GM21381 (cell line): ENCODE data around the gene ACSL6.
"Not testable (repeated sequence)": the region's sequence is repeated elsewhere in the genome, so short reads cannot be mapped to it uniquely, and the experiment has no call there.

Experiments
- ATAC-seq: cut with Tn5 transposase; IDR thresholded peaks from one replicate; pipeline ENCODE4 v1.9.1; 2021; ENCODE audit warnings: mild to moderate bottlenecking, moderate library complexity; ENCODE audit not compliant: unreplicated experiment

Gene ACSL6

GRCh38 chr5:131947445-131947844 lies 64.0 kb downstream of the ACSL6 start:
- no peak for ATAC-seq

GRCh38 chr5:131945551-131946168 lies 65.8 kb downstream of the ACSL6 start, which contains the start of gene MEIKIN:
Gene MEIKIN (minus strand): TSS chr5:131945663. CDS start chr5:131945505, 158 bp downstream.
- ATAC-seq = no peak

- ATAC-seq = no peak
Measured at GRCh38 chr5:131944702-131945550, 66.5 kb downstream of the ACSL6 start.

DNA sequence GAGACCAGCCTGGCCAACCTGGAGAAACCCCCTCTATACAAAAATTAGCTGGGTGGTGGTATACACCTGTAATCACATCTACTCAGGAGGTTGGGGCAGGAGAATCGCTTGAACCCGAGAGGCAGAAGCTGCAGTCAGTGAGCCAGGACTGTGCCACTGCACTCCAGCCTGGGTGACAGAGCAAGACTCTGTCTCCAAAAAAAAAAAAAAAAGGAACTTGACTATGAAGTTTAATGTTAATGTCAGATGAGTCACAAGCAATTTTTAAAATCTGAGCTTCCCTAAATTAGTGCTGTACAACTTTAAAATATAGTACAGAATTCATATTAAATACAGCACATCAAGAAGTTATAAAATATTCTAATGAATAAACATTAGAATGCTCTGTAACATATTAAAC lies 67.5 kb downstream of the ACSL6 start:
- ATAC-seq = no peak

DNA sequence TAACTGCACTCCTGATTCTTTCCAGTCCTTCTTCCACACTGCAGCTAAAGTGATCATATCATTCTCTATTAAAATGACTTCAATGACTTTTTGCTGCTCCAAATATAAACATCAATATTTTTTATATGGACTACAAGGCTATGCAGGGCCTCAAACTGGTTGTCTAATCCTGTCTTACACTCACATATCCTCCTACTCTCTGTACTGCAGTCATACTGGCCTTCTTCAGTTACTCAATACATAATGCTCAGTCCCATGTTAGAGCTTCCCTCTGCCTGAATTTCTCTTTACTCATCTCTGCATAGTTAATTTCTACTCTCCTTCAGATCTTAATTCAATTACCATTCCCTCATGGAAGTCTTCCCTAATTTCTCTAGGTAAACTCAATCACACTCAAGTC lies 69.4 kb downstream of the ACSL6 start:
- no peak for ATAC-seq

DNA sequence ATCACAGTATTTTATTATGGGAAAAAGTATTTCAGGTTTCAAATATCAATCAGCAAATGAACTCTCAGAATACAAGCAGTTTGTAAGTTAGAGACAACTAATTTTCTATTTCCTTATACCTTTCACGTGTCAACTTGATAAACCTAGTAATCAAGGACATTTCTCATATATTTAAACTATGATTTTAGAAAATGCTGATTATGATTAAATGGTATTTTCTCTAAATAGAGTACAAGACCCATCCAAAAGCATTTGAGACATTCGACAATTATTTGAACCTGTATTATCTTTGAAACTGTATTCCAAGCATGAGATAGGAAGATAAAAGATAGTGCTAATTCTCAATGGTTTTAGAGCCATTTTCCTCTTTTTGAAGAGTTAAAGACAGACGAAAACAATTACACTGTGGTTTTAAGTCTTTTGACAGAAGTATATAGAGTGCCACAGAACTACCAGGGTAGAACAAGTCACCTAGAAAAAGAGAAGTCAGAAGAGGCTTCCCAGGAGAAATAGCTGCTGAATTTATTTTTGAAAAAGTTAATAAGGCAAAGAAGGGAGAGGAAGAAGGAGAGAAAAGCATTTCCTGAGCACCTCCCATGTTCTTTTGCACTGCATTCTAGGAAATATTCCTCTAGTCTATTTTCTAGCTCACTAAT lies 71.6 kb downstream of the ACSL6 start:
- no peak for ATAC-seq

DNA sequence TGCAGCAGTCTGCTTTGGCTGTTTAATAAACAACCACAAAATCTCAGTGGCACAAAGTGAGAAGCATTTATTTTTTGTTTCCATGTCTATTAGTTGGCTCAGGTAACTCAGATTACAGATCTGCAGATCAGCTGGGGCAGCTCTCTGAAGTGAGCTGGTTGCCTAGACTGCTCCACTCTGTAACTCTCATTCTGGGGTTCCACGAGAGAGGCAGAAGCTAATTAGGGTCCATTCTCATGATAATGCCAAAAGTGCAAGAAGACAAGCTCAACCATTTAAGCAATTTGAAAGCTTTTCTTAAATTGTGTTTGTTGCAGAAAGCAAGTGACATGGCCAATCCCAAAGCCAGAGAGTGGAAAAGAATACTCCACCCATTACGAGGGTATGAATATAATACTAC lies 79.2 kb downstream of the ACSL6 start:
- ATAC-seq = no peak

DNA sequence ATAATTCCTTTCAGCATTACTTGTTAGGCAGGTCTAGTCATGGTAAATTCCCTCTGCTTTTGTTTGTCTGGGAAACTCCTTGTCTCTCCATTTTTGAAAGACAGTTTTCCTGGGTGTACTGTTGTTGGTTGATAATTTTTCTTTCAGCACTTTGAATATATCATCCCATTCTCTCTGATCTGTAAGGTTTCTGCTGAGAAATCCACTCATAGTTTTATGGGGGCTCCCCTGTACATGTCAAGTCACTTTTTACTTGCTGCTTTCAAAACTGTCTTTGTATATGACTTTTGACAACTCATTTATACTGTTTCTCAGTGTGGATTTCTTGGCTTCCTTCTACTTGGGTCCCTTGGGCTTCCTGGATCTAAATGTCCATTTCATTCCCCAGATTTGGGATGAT lies 82.5 kb downstream of the ACSL6 start:
- no peak for ATAC-seq

DNA sequence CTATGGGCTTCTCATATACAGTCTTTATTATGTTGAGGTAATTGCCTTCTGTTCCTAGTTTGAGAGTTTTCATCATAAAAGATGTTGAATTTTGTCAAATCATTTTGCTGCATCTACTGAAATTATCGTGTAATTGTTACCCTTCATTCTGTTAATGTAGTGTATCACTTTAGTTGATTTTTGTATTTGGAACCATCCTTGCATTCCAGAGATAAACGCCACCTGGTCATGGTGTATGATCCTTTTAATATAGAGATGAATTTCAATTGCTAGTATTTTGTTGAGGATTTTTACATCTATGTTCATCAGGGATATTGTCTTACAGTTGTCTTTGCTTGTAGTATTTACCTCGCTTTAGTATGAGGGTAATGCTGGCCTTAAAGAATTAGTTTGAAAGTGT lies 85.3 kb downstream of the ACSL6 start:
- no peak for ATAC-seq

GRCh38 chr5:131916481-131916880 lies 95.0 kb downstream of the ACSL6 start:
- no peak for ATAC-seq

DNA sequence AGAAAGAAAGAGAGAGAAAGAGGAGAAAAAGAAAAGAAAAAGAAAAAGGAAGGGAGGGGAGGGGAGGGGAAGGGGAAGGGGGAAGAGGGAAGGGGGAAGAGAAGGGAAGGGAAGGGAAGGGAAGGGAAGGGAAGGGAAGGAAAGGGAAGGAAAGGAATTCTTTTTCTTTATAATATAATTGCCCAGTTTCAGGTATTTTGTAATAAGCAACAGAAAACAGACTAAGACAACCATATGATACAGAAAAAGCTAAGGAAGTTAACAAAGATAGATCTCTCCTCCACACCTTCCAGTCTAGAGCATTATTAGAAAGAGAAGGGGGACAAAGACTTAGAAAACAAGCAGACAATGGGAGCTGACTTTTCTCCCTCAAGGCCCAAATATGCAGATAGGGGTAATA lies 97.0 kb downstream of the ACSL6 start:
- ATAC-seq = no peak

DNA sequence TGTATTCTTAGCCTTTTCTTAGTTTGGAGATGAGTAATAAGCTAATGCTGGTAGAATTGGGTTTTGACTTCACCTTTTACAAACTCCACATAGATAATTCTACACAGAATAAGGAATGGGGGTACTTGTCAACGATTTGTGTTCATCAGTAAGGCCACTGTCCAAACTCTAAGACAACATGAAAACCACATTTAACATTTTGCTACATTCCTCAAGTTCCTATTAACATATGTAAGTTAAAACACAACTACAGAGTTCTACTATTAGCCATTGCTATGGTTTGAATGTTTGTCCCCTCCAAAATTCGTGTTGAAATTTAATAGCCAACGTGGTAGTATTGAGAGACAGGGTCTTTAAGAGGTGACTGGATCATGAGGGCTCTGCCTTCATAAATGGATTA lies 97.9 kb downstream of the ACSL6 start:
- ATAC-seq = no peak

- no peak for ATAC-seq
Measured at GRCh38 chr5:131906668-131907067, 104.8 kb downstream of the ACSL6 start.

- not testable (repeated sequence) for ATAC-seq
Measured at GRCh38 chr5:131902266-131902665, 109.2 kb downstream of the ACSL6 start.
